ENCODE data around the gene PLP2. TPM values are rescaled to one million over a fixed set of nuclear protein-coding genes. Genes with fewer than 3 reads are reported as not detected.
"Not testable (repeated sequence)": the region's sequence is repeated elsewhere in the genome, so short reads cannot be mapped to it uniquely, and the experiment has no call there.

PLP2 gene
- total RNA-seq, 1 experiment from 2014 or later = 308 TPM

GRCh38 chrX:49167740-49168108 is 4.0 kb upstream of the PLP2 start:
- Mint-ChIP-seq H3K27ac (ENCODE audit: low read depth, unreplicated experiment) (peak overlapping the region; percentile 97), H3K27me3 (ENCODE audit: insufficient read depth, unreplicated experiment) (no peaks in the 10 kb centered on the region), H3K4me3 (ENCODE audit: unreplicated experiment) (peak overlapping the region; percentile 91), H3K9me3 (ENCODE audit: unreplicated experiment) (no peaks in the 10 kb centered on the region), H3K36me3 (ENCODE audit: insufficient read depth, unreplicated experiment) (peaks cover 8% of the 10 kb centered on the region), H3K4me1 (ENCODE audit: insufficient read depth, unreplicated experiment) (peaks cover 13% of the 10 kb centered on the region)
- DNase-seq (ENCODE audit: unreplicated experiment) = no peak
- CTCF ChIA-PET = interaction anchor here (0.7 kb wide), 1 partner anchor 9 kb away, joined by 3 read pairs; no protein-coding TSS in a partner anchor
- TF ChIP-seq, protein P1, sequence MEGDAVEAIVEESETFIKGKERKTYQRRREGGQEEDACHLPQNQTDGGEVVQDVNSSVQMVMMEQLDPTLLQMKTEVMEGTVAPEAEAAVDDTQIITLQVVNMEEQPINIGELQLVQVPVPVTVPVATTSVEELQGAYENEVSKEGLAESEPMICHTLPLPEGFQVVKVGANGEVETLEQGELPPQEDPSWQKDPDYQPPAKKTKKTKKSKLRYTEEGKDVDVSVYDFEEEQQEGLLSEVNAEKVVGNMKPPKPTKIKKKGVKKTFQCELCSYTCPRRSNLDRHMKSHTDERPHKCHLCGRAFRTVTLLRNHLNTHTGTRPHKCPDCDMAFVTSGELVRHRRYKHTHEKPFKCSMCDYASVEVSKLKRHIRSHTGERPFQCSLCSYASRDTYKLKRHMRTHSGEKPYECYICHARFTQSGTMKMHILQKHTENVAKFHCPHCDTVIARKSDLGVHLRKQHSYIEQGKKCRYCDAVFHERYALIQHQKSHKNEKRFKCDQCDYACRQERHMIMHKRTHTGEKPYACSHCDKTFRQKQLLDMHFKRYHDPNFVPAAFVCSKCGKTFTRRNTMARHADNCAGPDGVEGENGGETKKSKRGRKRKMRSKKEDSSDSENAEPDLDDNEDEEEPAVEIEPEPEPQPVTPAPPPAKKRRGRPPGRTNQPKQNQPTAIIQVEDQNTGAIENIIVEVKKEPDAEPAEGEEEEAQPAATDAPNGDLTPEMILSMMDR (IDR thresholded peaks at IDR 0.05; ENCODE audit: unreplicated experiment) = no peak
- BruUV-seq (replicated peaks) = no TSS peak
- intact Hi-C loops (cut with micrococcal nuclease) = no loop called here
- POLR2A ChIA-PET = interaction anchor here (0.7 to 4.1 kb wide), 14 partner anchors 9 to 571 kb away, joined by 3 to 48 read pairs (median 8); partner anchors contain the start of genes CCDC120, OTUD5, PPP1R3F and PQBP1

GRCh38 chrX:49172280-49172780 is 632 bp downstream of the PLP2 start:
- POLR2A ChIA-PET = interaction anchor here (0.7 to 3.0 kb wide), 6 partner anchors 12 to 170 kb away, joined by 3 to 23 read pairs (median 3); partner anchors contain the start of gene GRIPAP1

DNA sequence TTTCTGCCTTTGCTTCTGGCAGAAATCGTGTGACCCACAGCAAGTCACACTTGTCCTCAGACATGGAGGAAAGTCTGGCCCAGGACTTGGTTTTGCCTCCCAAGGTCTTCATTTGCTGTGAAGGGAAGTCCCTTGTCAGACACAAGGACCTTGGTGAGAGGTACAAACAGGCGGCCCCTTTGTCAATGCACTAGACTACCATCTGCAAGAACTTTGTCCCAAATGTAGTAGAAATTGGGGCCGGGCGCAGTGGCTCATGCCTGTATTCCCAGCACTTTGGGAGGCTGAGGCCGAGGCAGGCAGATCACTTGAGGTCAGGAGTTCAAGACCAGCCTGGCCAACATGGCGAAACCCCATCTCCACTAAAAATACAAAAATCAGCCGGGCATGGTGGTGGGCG is 1.8 kb downstream of the PLP2 start:
- peak overlapping the region; percentile 88 for H3K4me3 Mint-ChIP-seq (ENCODE audit: unreplicated experiment)
- CTCF ChIA-PET = interaction anchor here (0.7 kb wide), 1 partner anchor 1972 kb away, joined by 3 read pairs; no protein-coding TSS in a partner anchor
- BruUV-seq (replicated peaks); H3K27ac Mint-ChIP-seq (ENCODE audit: low read depth, unreplicated experiment); intact Hi-C loops (cut with micrococcal nuclease); H3K9me3 Mint-ChIP-seq (ENCODE audit: unreplicated experiment); H3K27me3 Mint-ChIP-seq (ENCODE audit: insufficient read depth, unreplicated experiment); DNase-seq (ENCODE audit: unreplicated experiment): not testable (repeated sequence)
- peaks cover 21% of the 10 kb centered on the region for H3K4me1 Mint-ChIP-seq (ENCODE audit: insufficient read depth, unreplicated experiment)
- POLR2A ChIA-PET = interaction anchor here (1.0 to 3.0 kb wide), 3 partner anchors 11 to 95 kb away, joined by 3 to 23 read pairs (median 23); no protein-coding TSS in a partner anchor
- H3K36me3 Mint-ChIP-seq (ENCODE audit: insufficient read depth, unreplicated experiment) = peaks cover 54% of the 10 kb centered on the region

More at GRCh38 chrX:49172280-49172780, 632 bp downstream of the PLP2 start:
- Mint-ChIP-seq H3K4me1 (ENCODE audit: insufficient read depth, unreplicated experiment) (peaks cover 20% of the 10 kb centered on the region), H3K4me3 (ENCODE audit: unreplicated experiment) (peak overlapping the region; percentile 88), H3K27me3 (ENCODE audit: insufficient read depth, unreplicated experiment) (no peaks in the 10 kb centered on the region), H3K36me3 (ENCODE audit: insufficient read depth, unreplicated experiment) (peaks cover 46% of the 10 kb centered on the region), H3K9me3 (ENCODE audit: unreplicated experiment) (no peaks in the 10 kb centered on the region), H3K27ac (ENCODE audit: low read depth, unreplicated experiment) (peak overlapping the region; percentile 54)
- no TSS peak for BruUV-seq (replicated peaks)
- TF ChIP-seq, protein P1 (IDR thresholded peaks at IDR 0.05; ENCODE audit: unreplicated experiment) = no peak
- intact Hi-C loops (cut with micrococcal nuclease) = no loop called here
- CTCF ChIA-PET = interaction anchor here (0.5 to 1.0 kb wide), 2 partner anchors 12 to 20 kb away, joined by 3 read pairs; no protein-coding TSS in a partner anchor
- peak; percentile 80 for DNase-seq (ENCODE audit: unreplicated experiment)

DNA sequence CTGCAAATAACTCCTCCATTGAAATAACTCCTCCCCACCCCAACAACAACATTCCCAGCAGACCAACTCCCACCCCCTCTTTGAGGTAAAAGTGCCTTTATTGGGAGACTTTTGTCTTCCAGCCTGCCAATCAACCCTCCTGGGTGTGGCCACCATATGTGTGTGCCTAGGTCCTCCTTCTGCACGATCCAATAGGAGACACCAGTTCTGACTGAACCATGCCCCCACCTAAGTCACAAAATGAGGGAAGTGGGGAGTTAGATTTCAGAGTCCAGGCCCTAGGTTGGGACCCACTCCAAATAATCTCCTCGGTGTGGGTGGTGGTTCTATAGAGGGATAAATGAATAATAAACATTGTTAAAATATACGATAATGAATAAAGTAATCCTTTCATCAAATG is 3.0 kb downstream of the PLP2 start:
- peaks cover 21% of the 10 kb centered on the region for H3K4me1 Mint-ChIP-seq (ENCODE audit: insufficient read depth, unreplicated experiment)
- peaks cover 64% of the 10 kb centered on the region for H3K36me3 Mint-ChIP-seq (ENCODE audit: insufficient read depth, unreplicated experiment)
- H3K4me3 Mint-ChIP-seq (ENCODE audit: unreplicated experiment) = peak overlapping the region; percentile 38
- ChIA-PET POLR2A (interaction anchor here (1.0 kb wide), 1 partner anchor 94 kb away, joined by 3 read pairs; no protein-coding TSS in a partner anchor), CTCF (no interaction called here)
- TF ChIP-seq, protein P1 (IDR thresholded peaks at IDR 0.05; ENCODE audit: unreplicated experiment) = no peak
- peaks cover 9% of the 10 kb centered on the region for H3K9me3 Mint-ChIP-seq (ENCODE audit: unreplicated experiment)
- H3K27ac Mint-ChIP-seq (ENCODE audit: low read depth, unreplicated experiment) = no peak overlapping the region
- H3K27me3 Mint-ChIP-seq (ENCODE audit: insufficient read depth, unreplicated experiment) = no peaks in the 10 kb centered on the region
- intact Hi-C loops (cut with micrococcal nuclease) = no loop called here
- DNase-seq (ENCODE audit: unreplicated experiment) = peak; percentile 40
- TSS peak; percentile 85 for BruUV-seq (replicated peaks)

All from MCF 10A (cell line).